Stimulated activated CD4-positive, alpha-beta T cell treated with anti-CD3 and anti-CD28 coated beads, Interleukin-12 subunit alpha, Interleukin-12 subunit beta, amount 100 ng/mL, for 24 hours (primary cell): ENCODE results near the gene BTNL9.
"Not testable (repeated sequence)": the region's sequence is repeated elsewhere in the genome, so short reads cannot be mapped to it uniquely, and the experiment has no call there.

Experiments used
- DNase-seq, 2 experiments: peaks; one replicate each; pipeline ENCODE4 v3.0.0-alpha.2; 2020; ENCODE audit warnings: low read depth in 2 of 2

BTNL9 gene

DNA sequence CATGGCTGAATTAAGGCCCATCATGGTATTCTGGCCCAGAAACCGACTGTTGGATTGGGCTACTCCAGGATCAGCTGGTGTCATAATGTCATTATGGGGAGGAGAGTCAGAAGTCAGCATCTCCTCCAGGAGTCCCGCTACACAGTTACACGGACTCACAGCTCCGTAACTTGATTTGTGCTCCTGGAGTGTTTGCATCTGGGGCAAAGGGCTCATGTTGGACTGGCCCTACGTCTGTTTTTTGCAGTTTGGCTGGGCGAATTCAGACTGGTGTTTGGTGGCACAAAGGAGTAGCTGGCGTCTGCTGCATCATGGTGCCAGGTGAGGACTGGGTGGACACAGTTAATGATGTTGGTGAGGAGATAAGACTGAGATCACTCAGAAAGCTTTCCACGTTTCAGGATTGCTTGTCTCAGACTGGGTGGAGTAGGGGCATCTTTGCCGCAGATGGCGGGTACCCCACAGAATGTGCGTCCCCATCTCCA lies 59.6 kb downstream of the BTNL9 start:
- no peak for DNase-seq

DNA sequence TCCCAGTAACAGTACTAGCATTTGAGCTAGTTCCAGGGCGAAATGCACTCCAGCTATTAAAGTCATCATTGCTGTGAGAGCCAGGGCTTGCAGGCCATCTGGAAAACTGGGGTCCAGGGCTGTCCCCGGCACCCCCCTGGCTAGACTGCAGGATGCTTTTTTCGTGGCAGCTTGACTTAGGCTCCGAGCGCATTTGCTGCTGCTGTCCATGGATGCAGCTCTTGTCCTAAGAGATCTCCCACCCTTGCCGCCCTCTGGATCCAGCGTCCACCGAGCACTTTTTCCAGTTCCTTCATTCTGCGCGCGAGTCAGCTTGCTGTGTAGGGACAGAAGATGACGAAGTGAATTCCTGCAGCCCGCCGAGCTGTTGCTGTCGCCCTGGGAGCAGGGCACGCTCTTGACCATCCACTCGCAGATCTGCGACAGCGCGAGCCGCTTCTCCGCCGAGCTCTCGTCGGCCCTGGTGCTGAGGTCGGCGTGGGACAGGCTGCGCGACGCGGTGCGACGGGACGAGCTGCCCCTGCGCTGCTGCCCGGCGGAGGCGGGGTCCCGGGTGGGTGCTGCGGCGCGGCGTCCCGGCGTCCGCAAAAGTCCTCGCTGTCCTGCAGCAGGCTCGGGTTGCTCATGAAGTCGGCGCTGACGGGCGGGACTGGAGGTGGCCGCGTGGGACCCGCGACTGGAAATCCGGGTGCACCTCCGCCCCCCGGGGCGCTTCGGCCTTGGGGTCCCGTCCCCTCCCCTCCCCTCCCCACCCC lies 60.2 kb downstream of the BTNL9 start:
- no peak for DNase-seq

DNA sequence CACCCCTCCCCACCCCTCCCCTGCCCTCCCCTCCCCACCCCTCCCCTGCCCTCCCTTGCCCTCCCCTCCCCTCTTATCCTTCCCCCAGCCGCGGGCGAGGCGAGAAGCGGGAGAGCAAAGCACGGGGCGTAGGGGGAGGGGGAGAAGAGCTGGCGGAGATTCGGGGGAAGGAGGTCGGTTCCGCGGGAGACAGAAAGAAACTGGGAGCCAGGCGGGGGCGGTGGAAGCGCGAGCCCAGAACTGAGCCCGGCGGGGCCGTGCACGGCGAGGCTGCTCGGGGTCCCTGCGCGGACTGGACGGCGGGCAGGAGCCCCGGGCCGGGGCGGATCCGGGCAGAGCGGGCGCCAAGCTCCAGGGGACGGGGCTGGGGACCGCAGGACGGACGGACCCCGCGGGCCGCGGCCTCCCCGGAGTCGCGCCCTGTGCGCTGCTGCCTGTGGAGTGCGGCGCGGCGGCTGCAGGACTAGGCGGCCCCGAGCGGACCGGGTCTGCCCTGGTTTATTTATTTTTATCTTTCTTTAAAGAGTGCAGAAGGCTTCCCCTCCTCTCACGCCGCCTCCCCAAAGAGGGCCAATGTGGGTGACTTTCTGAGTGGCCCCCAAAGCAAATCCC lies 61.1 kb downstream of the BTNL9 start:
- not testable (repeated sequence) for DNase-seq

DNA sequence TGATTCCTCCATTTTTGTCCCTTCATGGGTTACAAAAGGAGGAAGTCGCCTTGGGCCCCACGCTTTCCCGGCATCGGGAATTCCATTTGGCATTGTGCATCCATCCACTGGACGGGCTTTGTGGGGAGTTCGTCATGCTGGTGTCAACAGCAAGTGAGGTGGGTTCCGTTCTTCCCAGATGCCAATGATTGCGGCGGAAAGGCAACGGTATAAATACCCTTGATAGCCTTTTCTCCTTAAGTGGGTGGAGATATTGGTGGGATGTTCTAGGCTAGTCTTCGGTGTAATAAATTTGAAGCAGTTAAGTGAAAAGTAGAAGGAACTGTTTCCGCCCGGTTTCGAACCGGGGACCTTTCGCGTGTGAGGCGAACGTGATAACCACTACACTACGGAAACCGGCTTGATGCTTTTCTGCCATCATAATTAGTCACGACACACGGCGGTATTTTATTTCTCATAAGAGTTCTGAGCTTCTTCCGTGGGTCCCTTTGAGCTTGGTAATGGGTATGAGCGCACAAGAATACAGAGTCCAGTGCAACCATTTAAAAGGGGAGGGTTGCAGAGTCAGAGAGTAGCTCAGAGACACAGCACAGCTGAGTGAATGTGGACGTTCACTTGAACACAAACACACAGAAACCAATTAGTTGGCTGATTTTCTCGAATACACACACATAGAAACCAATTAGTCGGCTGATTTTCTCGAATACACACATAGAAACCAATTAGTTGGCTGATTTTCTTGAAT lies 62.0 kb downstream of the BTNL9 start:
- DNase-seq = not testable (repeated sequence)

DNA sequence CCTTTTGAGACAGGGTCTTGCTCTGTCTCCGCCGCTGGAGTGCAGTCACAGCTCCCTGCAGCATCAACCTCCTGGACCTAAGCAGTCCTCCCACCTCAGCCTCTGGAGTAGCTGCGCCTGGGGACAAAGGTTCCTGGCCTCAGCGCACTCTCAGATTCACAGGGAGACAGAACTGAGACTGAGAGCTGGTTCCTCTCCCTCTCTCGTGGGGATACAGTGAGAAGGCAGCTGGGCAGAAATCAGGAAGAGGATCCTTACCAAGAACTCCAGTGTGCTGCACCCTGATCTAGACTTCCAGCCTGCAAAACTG lies 64.1 kb downstream of the BTNL9 start:
- not testable (repeated sequence) for DNase-seq

DNA sequence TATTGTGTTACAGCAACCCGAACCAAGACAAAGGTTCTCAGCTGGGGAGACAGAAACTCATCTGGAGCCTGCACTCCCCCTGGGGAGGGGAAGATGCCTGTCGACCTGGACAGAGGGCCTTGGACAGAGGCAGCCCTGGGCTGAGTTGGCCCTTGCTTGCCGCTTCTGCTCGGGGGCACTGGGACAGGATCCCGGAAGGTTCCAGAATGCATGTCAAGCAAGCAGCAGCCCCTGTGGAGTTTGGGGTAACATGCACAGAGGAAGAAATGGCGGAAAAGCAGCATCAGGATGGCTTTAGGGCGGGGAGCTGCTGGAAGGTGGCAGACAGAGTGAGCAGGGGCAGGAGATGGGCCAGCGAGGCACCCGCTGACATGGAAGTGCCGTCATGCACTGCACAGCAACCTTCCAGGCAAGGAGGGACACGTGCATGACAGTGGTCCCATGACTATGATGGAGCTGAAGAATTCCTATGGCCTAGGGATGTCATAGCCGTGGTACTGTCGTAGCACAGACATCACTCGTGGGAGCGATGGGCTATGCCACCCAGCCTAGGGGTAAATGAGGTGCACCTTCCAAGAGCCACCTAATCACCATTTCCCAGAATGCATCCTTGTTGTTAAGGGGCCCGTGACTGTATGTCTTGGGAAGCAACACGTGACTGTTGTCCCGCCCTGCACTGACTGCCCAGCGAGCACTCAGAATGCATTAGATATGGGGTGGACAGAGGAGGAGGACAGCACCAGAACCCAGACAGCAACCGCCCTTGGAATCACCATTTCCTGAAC lies 64.7 kb downstream of the BTNL9 start:
- DNase-seq = not testable (repeated sequence)

DNA sequence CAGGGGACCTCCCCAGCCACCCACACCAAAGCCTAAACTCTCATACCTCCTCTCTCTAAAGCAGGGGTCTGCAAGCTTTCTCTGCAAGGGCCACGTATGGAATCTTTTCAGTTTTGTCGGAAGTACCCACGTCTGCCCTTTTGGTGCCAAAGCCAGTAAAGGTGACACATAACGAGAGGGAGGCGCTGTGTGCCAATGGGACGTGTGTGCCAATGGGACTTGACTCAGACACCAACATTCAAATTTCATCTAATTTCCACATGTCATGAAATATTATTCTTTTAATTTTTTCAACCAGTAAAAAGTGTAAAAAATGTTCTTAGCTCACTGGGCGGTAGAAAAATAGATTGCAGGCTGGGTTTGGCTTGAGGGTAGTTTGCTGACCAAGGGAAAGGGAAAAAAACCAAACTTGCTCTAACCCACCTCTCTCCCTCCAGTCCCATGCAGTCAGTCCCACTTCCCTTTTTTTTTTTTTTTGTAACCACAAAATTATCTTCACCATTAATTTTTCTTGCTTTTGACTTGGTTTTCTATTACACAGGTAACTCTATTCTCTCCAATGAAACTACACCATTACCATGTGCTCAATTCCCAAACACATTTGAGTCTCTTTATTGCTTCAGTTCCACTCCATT lies 65.4 kb downstream of the BTNL9 start:
- no peak for DNase-seq

DNA sequence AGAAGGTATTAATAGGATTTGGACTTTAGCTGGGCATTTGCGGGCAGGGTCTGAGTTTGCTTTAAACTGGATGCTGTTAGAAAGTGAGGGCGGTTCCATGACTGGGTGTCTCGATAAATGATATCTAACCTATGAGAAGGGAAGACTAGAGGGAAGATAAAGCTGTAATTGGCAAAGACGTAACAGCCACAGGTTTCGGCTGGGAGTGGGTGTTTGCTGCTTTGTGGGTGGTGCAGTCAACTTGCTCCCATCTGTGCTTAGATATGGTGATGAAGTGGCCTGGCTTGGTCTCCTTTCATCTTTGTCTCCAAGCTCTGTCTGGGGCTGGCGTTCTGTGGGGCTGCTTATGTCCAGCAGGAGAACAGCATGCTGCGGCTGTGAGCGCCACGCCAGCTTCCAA lies 67.6 kb downstream of the BTNL9 start:
- DNase-seq = no peak

DNA sequence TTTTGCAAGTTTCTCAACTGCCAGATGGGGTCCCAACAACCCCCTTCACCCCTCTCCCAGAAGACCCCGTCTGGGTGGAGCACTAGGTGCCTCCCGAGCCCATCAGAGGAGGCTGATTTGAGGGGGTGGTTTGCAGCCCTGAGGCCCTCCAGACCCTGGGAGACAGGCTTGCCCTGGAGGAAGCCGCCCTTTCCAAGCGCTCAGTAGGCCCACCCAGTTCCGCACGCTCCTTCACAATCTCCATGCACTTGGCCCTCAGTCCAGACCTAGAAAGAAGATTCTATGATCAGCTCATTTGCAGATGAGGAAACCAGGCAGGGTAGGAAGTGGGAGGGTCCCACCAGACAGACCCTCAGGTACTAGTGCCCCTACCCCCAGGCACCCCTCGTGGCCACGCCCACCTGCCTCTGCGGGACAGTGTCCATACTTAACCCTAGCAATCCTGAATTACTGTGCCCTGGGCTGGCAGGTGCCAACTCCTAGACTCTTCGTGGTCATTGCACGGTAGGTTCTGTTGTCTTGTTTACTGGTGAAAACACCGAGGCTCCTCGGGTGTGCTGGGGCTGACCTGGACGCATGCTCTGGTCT lies 68.6 kb downstream of the BTNL9 start:
- no peak for DNase-seq

DNA sequence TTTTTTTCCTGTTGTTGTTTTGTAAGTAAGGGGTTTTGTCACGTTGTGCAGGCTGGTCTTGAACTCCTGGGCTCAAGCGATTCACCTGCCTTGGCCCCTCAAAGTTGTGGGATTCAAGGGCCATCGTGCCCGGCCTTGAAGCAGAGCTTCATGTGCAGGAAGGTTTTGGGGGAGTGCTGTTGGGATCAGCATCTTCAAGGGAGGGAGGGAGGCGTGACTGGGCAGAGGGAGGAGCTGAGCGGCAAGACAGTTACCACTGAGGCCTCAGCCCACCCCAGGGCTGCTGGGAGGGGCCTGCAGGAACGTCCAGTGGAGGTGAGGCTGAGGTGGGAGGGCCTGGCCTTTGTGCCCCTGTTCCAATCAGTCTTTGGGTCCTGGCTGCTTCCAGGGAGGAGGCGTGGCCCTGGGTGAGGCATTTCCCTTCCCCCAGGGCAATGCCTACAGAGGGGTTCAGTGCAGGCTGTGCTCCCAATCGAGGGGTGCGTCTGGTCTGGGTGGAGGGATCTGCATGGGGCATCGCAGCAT lies 69.5 kb downstream of the BTNL9 start:
- DNase-seq = no peak

DNA sequence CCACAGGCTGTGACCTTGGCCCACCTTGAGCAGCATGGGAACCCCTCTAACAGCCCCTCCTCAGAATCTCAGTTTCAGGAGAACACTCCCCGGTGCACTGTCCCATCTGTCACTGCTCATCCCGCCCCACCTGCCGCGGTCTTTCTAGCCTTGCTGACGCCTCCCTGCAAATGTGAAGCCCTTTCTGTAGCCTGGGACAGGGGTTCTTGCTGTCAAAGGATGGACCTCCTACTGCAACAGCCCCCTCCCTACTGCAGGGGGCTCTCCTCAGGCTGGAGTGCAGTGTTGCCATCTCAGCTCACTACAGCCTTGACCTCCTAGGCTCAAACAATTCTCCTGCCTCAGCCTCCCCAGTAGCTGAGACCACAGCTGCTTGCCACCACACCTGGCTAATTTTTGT lies 70.9 kb downstream of the BTNL9 start:
- DNase-seq = no peak
